Gastrocnemius medialis (tissue), 4 donors: ENCODE results near the gene ESPN.
"Not testable (repeated sequence)": the region's sequence is repeated elsewhere in the genome, so short reads cannot be mapped to it uniquely, and the experiment has no call there.

Experiments
- CTCF ChIP-seq, 5 experiments: fragments of 450-650 bp in 3 of 5; fragments of 200-600 bp in 2 of 5; sonication (generic) in 2 of 5; IDR thresholded peaks in 4 of 5; conservative IDR thresholded peaks in 1 of 5; 1 replicate in 4 of 5; 2 replicates in 1 of 5; pipeline ENCODE4 v1.5.1; 2016 to 2019; ENCODE audit warnings: antibody characterized with exemption in 5 of 5, mild to moderate bottlenecking in 3 of 5, moderate library complexity in 3 of 5
- POLR2A ChIP-seq, 2 donors: fragments of 450-650 bp; IDR thresholded peaks; one replicate each; pipeline ENCODE4 v1.6.1; 2017; ENCODE audit warnings: antibody characterized with exemption in 2 of 2, mild to moderate bottlenecking in 2 of 2, moderate library complexity in 2 of 2

GRCh38 chr1:6445929-6446328 is 21.4 kb downstream of the ESPN start:
- TF ChIP-seq CTCF (IDR thresholded peaks at IDR 0.05 in 4 of 5, conservative IDR thresholded peaks at IDR 0.05 in 1 of 5); POLR2A (IDR thresholded peaks at IDR 0.05): not testable (repeated sequence)
